Fibroblast of mammary gland (primary cell): ENCODE data around the gene SVIL.
A peak's percentile ranks its signal among the peaks of the same experiment; 100 is the strongest.
"Not testable (repeated sequence)": the region's sequence is repeated elsewhere in the genome, so short reads cannot be mapped to it uniquely, and the experiment has no call there.

Experiments used
- DNase-seq: peaks from one replicate; pipeline ENCODE4 v3.0.0-alpha.2; 2010; ENCODE audit warnings: low read depth
- H3K4me3 ChIP-seq: 2 replicates; pipeline ENCODE4 v1.5.1; 2011; ENCODE audit warnings: low read depth, mild to moderate bottlenecking, low read length, moderate library complexity; ENCODE audit not compliant: control insufficient read depth
- CTCF ChIP-seq: conservative IDR thresholded peaks from 2 replicates; pipeline ENCODE4 v1.5.1; 2011; ENCODE audit warnings: low read depth, low read length, inconsistent platforms; ENCODE audit not compliant: control insufficient read depth, insufficient read depth

The SVIL gene

GRCh38 chr10:29586509-29586908, 48.3 kb downstream of the SVIL start:
- DNase-seq = no peak
- H3K4me3 ChIP-seq = no peak overlapping the region
- TF ChIP-seq CTCF = no peak

- no peak for TF ChIP-seq CTCF
- no peak overlapping the region for H3K4me3 ChIP-seq
- DNase-seq = no peak
Measured at GRCh38 chr10:29585488-29585976, 49.2 kb downstream of the SVIL start.

GRCh38 chr10:29584436-29584835, 50.3 kb downstream of the SVIL start:
- H3K4me3 ChIP-seq = no peak overlapping the region
- TF ChIP-seq CTCF = no peak
- DNase-seq = no peak

- no peak overlapping the region for H3K4me3 ChIP-seq
- peak; percentile 52 for DNase-seq
- no peak for TF ChIP-seq CTCF
Measured at GRCh38 chr10:29583674-29584073, 51.1 kb downstream of the SVIL start.

- H3K4me3 ChIP-seq = not testable (repeated sequence)
- peak; percentile 90 for DNase-seq
Measured at GRCh38 chr10:29582769-29583168, 52.0 kb downstream of the SVIL start.

- no peak overlapping the region for H3K4me3 ChIP-seq
- no peak for TF ChIP-seq CTCF
- no peak for DNase-seq
Measured at GRCh38 chr10:29579455-29579970, 55.3 kb downstream of the SVIL start.

GRCh38 chr10:29578457-29578856, 56.3 kb downstream of the SVIL start:
- no peak overlapping the region for H3K4me3 ChIP-seq
- DNase-seq = no peak
- no peak for TF ChIP-seq CTCF
